ENCODE data around the gene ETV6.
A peak's percentile ranks its signal among the peaks of the same experiment; 100 is the strongest.

Gene ETV6

DNA sequence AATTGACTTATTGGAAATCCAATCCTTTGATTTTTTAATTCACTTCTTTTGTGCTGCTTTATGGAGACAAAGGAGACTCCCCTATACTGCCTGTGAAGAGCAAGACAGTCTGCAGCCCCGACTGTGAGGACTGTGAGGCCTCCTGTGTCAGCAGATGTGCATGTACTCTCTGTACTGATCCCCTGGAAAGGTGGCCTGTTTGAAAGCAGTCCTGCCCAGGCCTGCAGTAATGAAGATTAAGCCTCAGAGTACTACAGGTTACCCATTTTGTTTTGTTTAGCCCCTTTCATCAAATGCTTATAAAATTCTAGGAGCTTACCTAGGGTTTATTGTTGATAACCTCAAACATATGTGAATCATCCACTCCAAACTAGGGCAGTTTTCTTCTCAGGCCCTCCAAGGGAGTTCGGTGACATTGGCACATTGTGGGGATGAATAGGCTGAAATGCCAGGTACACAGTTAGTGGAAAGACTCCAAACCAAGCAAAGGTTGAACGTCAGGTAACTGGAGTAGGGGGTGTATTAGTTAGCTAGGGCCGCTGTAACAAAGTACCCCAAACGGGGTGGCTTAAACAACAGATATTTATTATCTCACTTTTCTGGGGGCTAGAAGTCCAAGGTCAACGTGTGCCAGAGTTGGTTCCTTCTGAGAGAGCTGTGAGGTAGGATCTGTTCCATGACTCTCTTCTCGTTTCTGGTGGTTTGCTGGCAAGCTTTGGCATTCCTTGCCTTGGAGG, 212.6 kb downstream of the ETV6 start:
- no peak for DNase-seq (ENCODE audit: low read depth)

DNA sequence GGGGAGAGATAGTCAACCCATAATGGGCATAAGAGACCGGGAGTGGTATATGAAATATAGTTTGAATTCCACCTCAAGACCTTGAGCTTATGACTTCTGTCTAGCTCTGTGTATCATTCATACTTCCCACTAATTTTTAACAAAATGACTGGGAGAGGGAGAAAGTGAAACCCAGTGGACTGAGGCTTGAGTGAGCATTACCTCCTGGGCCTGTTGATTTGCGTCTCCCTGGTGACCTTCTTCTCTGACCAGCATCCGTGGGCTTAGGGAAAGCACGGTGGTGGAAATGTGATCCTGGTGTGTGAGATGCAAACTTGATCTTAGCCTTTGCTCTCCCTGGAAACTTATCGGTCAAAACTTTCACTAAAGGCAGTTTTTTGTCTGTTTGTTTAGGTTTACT, 213.3 kb downstream of the ETV6 start:
- DNase-seq (ENCODE audit: low read depth) = peak; percentile 80

- peak; percentile 39 for DNase-seq (ENCODE audit: low read depth)
Measured at GRCh38 chr12:11863478-11863906, 214.0 kb downstream of the ETV6 start.

DNA sequence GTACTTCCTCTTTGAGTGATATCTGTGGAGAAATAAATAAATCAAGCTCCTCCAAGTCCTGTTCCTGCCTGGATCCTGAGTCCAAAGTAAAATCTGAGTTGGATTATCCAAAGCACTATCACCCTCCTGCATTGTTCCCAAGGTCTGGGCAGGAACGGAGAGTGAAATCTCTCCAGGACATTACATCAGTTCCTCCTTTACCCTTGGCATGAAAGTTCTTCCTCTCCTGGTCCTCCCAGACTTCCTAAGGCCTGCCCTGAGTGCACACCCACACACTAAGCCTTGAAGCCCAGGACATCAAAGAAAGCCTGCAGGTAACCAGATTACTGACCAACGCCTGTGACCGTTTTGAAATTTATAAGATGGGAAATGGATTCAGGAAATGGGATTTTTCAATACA, 214.5 kb downstream of the ETV6 start:
- DNase-seq (ENCODE audit: low read depth) = no peak

DNA sequence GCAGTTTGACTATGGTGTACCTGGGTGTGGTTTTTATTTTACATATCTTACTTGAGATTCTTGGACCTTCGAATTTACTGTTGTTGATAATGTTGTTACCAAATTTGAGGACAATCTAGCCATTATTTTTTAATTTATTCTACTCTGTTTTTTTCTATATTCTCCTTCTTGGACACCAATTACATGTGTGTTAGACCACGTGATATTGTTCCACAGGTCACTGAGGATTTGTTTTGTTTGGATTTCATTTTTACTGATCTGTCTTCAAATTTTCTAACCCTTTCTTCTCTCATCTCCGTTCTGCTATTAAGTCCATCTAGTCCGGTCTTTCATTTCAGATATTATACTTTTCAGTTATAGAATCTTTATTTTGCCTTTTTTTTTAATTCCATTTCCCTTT, 216.3 kb downstream of the ETV6 start:
- DNase-seq (ENCODE audit: low read depth) = no peak

DNA sequence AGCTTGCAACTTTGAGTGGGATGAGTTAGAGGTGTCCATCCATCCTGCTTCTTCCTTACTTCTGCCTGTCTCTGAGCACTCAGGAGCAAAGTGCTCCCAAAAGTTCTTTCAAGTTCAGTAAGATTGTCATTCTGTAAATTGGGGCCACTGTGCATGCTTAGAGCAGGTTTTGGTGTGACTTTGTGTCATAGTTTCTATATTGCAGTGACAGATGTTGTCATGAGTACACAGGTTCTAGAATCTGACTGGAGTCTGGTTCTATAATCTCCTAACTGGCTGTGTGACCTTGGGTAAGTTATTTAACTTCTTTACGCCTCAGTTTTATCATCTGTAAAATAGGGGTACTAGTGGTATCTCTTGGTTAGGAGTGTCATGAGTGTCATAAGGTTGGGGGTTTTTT, 218.6 kb downstream of the ETV6 start:
- DNase-seq (ENCODE audit: low read depth) = no peak

GRCh38 chr12:11869406-11869805, 219.9 kb downstream of the ETV6 start:
- no peak for DNase-seq (ENCODE audit: low read depth)

DNA sequence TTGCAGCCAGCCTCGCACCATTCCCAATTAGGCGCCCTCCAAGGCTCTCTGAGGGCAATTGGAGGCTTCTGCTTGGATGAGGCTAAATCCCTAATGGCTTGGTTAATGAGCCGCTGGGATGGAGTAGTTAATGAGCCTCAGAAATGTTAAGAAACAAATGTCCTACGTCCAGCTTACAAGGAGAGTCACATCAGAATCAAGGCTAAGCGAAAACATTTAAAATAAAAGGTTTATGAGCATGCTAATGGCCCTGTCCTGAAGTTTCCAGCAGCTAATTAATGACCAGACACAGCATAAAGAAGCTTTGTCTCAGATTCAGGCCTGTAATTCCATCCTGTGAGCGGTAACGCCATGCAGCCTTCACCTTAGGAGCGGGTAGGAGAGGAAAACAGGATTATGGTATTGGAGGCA, 220.6 kb downstream of the ETV6 start:
- DNase-seq (ENCODE audit: low read depth) = no peak

GRCh38 chr12:11872055-11872454, 222.6 kb downstream of the ETV6 start:
- no peak for DNase-seq (ENCODE audit: low read depth)

DNA sequence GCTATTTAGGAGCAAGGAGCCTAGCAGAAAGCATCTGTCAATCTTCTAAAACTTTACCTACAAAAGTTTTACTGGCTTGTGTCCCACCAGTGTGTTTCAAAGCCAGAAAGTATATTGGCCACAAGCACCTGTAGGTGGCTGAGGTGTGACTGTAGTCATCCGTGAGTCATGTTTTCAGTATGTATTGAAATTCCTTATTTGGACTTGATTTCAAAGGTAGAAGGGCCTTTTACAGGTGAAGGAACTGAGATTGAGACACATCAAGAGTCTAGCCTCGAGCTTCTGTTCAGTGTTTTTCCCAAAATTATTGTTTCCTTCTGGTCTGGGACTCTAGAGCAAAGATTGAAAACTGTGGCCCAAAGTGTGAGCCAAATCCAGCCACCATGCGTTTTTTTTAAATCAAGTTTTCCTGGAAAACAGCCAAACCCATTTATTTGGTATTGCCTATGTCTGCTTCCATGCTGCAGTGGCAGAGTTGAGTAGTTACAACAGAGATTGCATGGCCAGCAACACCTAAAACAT, 226.0 kb downstream of the ETV6 start:
- no peak for DNase-seq (ENCODE audit: low read depth)

DNA sequence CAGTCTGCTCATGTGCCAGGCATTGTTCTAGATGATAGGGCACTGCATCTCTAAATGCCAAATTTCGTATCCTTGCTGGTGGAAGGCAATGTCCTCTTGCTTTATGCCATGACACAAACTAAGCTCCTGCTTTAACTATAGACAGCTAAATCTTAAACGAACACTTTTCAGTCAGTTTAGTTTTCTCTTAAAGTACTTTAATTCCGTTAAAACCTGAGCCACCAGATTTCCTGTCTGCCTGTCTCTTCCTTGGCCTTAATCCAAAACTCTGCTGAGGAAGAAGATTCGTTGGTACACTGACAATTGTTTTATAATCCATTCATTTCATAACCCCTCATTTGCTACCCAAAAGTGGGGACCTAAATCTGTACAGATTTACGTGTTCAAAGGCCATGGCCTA, 226.8 kb downstream of the ETV6 start:
- no peak for DNase-seq (ENCODE audit: low read depth)

DNA sequence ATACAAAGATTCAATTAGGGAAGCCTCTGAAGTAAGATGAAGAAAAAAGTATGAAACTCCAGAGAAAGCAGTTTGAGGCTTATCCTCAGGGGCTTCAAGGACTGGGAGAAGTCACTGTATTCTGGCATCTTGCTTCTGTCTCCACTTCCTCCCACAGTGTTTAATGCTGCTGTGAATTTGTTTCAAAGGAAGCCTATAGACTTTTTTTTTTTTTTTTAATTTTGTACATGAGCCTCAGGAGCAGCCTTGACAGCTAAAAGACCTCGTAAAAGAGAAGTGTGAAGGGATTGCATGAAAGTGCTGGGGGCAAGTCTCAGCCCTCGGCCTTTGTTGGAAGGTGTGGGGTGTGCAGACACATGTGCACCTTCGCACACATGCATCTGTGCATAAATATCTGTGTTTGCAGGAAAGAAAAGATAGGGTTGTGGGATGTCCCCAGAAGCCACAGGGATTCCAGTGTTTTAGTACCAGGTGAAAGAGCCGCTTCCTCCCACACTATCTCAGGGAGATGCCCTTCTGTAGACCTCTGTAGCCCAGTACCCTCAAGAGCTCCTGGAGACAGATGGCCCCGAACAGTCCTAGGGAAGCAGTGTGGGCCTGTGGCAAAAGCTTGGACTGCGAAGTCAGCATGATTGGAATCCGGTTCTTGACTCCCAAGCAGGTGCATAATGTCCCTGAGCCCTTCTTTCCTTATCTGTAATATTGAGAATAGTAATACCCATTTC, 227.8 kb downstream of the ETV6 start:
- DNase-seq (ENCODE audit: low read depth) = no peak

DNA sequence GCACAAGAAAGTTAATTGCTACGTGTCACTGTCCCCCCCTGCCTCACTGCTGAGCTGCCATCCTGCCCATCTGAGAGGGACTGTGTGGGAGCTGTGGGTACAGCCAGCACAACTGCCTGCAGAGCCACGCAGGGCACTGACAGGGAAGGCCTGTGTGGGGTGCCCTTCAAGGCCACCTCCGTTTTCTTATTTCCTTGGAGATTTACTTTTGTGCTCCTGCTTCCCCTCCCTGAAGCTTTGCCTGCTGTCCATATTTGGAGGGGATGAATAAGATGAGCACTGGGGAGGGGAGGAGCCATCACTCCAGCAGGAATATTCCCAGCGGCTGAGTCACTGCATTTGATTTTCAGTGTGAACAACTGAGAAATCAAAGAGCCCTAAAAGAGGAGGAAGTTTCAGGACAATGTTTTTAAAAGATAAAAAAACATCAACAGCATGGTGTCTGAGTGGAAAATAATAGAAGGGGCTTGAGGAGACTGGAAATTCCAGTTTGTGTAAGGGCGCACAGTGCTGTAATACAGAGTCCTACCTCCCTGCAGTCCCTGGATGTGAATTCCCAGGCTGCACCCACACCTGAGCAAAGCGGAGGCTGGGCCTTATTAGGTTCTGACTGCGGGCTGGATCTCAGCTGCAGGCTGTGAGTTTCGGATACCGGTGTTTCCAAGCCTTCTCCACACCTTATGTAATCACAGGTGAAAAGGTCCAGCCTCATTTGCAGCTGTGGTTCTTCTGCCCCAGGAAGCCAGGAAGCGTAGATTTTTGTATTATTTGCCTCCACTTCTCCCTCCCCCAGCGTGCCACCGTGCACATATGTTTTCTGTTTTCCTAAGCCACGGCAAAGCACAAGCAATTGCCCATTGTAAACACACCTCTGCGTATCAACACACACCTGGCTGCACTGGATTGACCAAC, 228.7 kb downstream of the ETV6 start:
- peak; percentile 69 for DNase-seq (ENCODE audit: low read depth)

DNA sequence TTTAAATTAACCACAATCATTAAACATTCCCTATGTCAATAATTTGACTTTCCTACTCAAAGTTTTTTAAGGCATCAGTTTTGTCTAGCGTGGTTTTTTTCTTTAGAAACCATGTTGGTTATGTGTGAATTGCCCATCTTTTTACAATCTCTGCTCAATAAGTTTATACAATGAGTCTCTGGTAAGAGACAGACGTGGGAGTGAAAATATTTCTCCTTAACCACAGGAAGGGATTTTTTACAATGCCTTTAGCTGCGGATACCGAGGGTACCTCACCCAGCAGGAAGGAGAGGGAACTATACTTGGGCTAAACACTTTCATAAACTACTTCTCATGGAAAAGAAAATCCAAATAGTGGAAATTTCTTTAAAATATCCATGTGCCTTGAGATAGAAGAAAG, 229.8 kb downstream of the ETV6 start:
- no peak for DNase-seq (ENCODE audit: low read depth)

DNA sequence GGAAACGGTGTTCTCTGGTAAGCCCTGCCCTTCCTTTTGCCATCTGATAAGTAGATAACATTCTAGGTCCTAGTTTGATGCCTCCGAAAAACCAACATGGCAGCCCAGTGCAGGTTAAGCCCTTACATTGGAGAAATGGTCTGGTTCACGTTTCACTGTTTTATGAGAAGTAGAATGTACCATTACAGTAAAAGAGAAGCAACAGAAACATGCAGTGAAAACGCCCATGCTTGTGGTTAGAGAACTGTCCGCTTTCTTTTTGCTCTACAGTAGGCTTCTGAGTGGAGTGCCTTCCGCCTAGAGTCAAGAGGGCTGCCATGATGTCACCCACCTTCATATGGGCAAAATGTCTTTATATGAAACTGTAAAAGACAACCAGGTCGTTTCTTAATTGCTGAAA, 230.9 kb downstream of the ETV6 start:
- DNase-seq (ENCODE audit: low read depth) = no peak

DNA sequence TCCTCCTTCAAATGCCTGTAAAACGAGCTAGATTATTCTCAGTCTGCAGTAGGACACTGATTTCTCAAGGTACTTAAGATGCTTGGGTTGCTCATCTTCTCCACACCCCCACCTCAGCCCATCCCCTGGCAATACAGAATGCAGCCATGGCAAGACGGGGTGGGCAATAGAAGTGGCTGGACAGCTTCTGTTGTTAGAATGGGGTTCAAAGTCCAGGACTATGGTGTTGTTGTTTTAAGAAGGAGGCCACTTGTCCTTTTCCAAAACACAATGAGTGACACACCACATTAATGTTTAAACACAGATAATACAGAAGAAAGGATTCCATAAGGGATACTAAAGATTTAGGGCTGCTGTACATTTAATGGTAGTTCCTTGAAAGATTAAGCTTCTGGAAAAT, 232.4 kb downstream of the ETV6 start:
- no peak for DNase-seq (ENCODE audit: low read depth)

DNA sequence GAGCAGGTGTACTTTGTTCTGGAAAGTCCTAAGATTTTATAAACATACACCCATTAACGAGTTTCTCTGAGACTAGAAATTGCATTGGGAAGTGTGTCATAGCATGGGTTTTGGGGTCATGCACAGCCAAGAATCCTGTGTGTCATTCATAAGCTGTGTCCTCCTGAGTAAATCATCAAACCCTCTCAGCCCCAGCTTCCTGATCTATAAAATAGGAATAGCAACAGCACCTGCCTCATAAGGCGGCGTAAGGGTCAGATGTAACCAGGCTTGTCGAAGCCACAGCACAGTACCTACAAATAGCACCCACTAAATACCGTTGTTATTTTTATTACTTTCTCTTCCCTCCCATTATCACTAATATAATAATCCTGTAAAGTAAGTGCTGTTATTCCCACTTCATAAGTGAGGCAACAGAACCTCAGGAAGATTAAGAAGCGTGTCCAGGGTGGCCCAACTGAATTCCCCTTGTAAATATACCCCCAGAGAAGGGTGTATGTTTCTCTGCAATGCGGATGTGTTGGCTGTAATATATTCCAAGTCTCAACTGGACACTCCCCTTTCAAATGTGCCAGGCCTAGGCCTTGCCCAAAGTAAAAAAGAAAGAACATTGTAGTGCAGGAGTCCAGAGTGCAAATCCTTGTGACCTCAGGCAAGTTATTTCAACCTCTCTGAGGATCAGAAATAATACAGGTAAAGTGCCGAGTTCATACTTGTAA, 233.0 kb downstream of the ETV6 start:
- DNase-seq (ENCODE audit: low read depth) = no peak

DNA sequence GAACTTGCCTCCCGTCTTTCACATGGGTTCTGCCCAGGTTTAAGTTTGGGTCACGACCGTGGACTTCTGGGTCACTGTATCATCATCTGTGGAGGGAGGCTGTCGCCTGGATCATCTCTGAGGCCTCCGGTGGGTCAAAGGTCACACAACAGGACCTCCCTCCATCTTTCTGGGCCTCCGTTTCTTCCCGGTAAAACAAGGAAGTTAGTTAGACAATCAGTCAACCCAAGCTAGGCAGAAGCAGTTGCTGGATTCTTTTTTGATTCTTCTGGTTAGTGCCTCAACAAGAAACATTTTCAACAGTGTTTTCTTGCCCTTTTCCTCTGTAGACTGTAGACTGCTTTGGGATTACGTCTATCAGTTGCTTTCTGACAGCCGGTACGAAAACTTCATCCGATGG, 234.6 kb downstream of the ETV6 start:
- DNase-seq (ENCODE audit: low read depth) = no peak

DNA sequence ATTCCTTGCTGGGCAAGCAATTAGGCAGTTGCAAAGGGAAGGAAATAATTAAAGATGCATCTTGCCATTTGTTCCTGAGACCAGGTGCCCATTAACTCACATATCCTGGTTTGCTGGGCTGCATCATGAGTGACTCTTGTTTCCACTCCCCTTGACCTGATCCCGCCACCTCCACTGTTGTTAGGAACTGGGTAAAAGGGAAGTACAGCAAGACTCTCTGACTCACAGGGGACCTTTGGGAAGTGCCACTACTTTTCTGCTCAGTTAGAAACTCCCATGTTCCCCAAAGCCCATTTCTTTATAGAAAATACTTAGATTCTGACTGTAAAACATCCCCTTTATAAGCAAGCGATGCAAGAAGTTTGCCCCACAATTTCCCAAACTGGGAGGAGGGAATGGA, 235.2 kb downstream of the ETV6 start:
- DNase-seq (ENCODE audit: low read depth) = no peak

GRCh38 chr12:11885261-11886038, 236.0 kb downstream of the ETV6 start:
- no peak for DNase-seq (ENCODE audit: low read depth)

- DNase-seq (ENCODE audit: low read depth) = no peak
Measured at GRCh38 chr12:11886339-11886738, 236.9 kb downstream of the ETV6 start.
